Gastroesophageal sphincter (tissue), 3 donors: Measurements from ENCODE around the gene C6orf89.

Source experiments
- CTCF ChIP-seq, 4 experiments: fragments of 200-600 bp in 2 of 4; fragments of 450-650 bp in 2 of 4; sonication (generic) in 1 of 4; IDR thresholded peaks; one replicate each; pipeline ENCODE4 v1.5.1; 2017 to 2019; ENCODE audit warnings: antibody characterized with exemption in 4 of 4, mild to moderate bottlenecking in 2 of 4, moderate library complexity in 2 of 4
- EP300 ChIP-seq: sonication (generic); formaldehyde crosslinking; IDR thresholded peaks from one replicate; pipeline ENCODE4 v1.6.1; 2017; ENCODE audit warnings: antibody characterized with exemption, mild to moderate bottlenecking
- POLR2A ChIP-seq, 2 donors: fragments of 450-650 bp; IDR thresholded peaks; one replicate each; pipeline ENCODE4 v1.6.1; 2017; ENCODE audit warnings: antibody characterized with exemption in 2 of 2, mild to moderate bottlenecking in 2 of 2, moderate library complexity in 1 of 2
- POLR2AphosphoS5 ChIP-seq: sonication (generic); formaldehyde crosslinking; IDR thresholded peaks from one replicate; pipeline ENCODE4 v1.6.1; 2017; ENCODE audit warnings: antibody characterized with exemption

GRCh38 chr6:36928547-36928918, 42.8 kb downstream of the C6orf89 start:
- TF ChIP-seq CTCF (IDR thresholded peaks at IDR 0.05): no peak
- TF ChIP-seq POLR2A (IDR thresholded peaks at IDR 0.05): no peak
- TF ChIP-seq POLR2AphosphoS5: no peak
- no peak for TF ChIP-seq EP300
